IPS-15b (cell line): ENCODE measurements around the gene SHLD2.
"Not testable (repeated sequence)": the region's sequence is repeated elsewhere in the genome, so short reads cannot be mapped to it uniquely, and the experiment has no call there.

Source experiments
- H3K27me3 ChIP-seq: one replicate; pipeline ENCODE4 v1.6.1; 2013; ENCODE audit warnings: low read length; ENCODE audit not compliant: control insufficient read depth, insufficient read depth
- H3K36me3 ChIP-seq: one replicate; pipeline ENCODE4 v1.6.1; 2013; ENCODE audit warnings: low read length; ENCODE audit not compliant: control insufficient read depth, insufficient read depth
- H3K4me1 ChIP-seq: one replicate; pipeline ENCODE4 v1.6.1; 2013; ENCODE audit warnings: mild to moderate bottlenecking, low read length; ENCODE audit not compliant: control insufficient read depth, insufficient read depth
- H3K4me3 ChIP-seq: one replicate; pipeline ENCODE4 v1.5.1; 2013; ENCODE audit warnings: low read depth, low read length
- H3K9ac ChIP-seq: one replicate; pipeline ENCODE4 v1.6.1; 2013; ENCODE audit warnings: low read depth, mild to moderate bottlenecking, low read length
- H3K9me3 ChIP-seq: one replicate; pipeline ENCODE4 v1.6.1; 2013; ENCODE audit warnings: mild to moderate bottlenecking, low read length; ENCODE audit not compliant: control insufficient read depth, insufficient read depth

SHLD2 gene

DNA sequence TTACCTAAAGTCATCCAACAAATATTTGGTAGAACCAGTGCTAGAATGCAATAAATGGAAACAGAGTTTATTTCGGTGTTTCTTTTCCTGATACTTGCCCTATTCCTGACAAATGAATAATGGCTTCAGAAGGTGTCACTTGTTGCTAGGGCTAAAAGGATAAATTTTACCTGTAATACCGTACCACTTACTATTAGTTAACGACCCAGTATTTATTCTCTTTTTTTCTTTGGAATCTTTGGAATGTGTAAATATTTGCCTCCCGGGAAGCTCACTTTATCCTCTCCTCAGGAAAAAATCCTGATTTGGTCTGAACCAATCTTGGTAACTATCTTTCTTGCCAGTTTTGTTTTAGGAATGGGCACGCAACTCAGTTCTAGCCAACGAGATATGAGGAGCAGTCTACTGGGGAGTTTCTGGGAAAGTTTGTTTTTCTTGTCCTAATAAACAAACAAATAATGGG lies 144.4 kb downstream of the SHLD2 start:
- H3K36me3 ChIP-seq, H3K9me3 ChIP-seq, H3K9ac ChIP-seq, H3K4me3 ChIP-seq, H3K27me3 ChIP-seq, H3K4me1 ChIP-seq: not testable (repeated sequence)
